H1 (cell line): Measurements from ENCODE around the gene GNG11. TPM values are rescaled to one million over a fixed set of nuclear protein-coding genes. Genes with fewer than 3 reads are reported as not detected.

Experiments used
- CTCF ChIA-PET: fragments of 300-600 bp; sonication (Branson Sonifier 250); formaldehyde crosslinking; loops from one replicate; lab custom pipeline; 2021; ENCODE audit not compliant: partially characterized antibody; lab: Charles Lee
- POLR2A ChIA-PET: fragments of 300-600 bp; sonication (Branson Sonifier 250); formaldehyde crosslinking; loops from one replicate; lab custom pipeline; 2021; ENCODE audit warnings: inconsistent platforms; ENCODE audit not compliant: partially characterized antibody; lab: Charles Lee
- DNase-seq, 2 experiments: peaks; one replicate each; pipeline versions ENCODE4 v3.0.0 to v3.0.0-alpha.2; 2010 to 2022; ENCODE audit warnings: low spot score in 2 of 2, low read depth in 1 of 2, mixed read lengths in 1 of 2
- FAIRE-seq: peaks from 2 replicates; lab custom pipeline; 2011; peaks lifted over from hg19 to GRCh38; lab: Jason Lieb, UNC
- H2AFZ ChIP-seq: 2 replicates; pipeline ENCODE4 v1.8.1; 2012; ENCODE audit warnings: low read length, inconsistent platforms
- H2AK5ac ChIP-seq: 2 replicates; pipeline ENCODE4 v1.6.1; 2013; ENCODE audit warnings: low read depth, low read length
- H2BK120ac ChIP-seq: replicated peaks from 2 replicates; pipeline ENCODE3; 2013; ENCODE audit warnings: low read depth, low read length, inconsistent platforms
- H2BK12ac ChIP-seq: 2 replicates; pipeline ENCODE4 v1.6.1; 2013; ENCODE audit warnings: low read depth, low read length
- H2BK15ac ChIP-seq: 2 replicates; pipeline ENCODE4 v1.6.1; 2013; ENCODE audit warnings: low read length
- H2BK20ac ChIP-seq: 2 replicates; pipeline ENCODE4 v1.6.1; 2013; ENCODE audit warnings: low read length
- H2BK5ac ChIP-seq: 2 replicates; pipeline ENCODE4 v1.6.1; 2013; ENCODE audit warnings: low read depth, low read length
- H3K14ac ChIP-seq: 2 replicates; pipeline ENCODE4 v1.6.1; 2013; ENCODE audit warnings: inconsistent platforms; ENCODE audit not compliant: insufficient read length
- H3K18ac ChIP-seq: 2 replicates; pipeline ENCODE4 v1.6.1; 2013; ENCODE audit warnings: low read length; ENCODE audit errors: extremely low read depth
- H3K23ac ChIP-seq: 2 replicates; pipeline ENCODE4 v1.6.1; 2013; ENCODE audit warnings: inconsistent platforms; ENCODE audit not compliant: insufficient read length
- H3K23me2 ChIP-seq: 2 replicates; pipeline ENCODE4 v1.6.1; 2013; ENCODE audit warnings: low read depth, low read length
- H3K27ac ChIP-seq: 2 replicates; pipeline ENCODE4 v1.6.1; 2011; ENCODE audit warnings: low read depth, low read length, inconsistent platforms
- H3K27me3 ChIP-seq, 4 experiments: replicated peaks in 1 of 4; 1 replicate in 1 of 4; 2 replicates in 3 of 4; pipeline versions ENCODE4 v1.6.1 to v1.8.1; 2011 to 2013; ENCODE audit warnings: low read length in 3 of 4, mild to moderate bottlenecking in 3 of 4, inconsistent platforms in 2 of 4, mixed read lengths in 2 of 4, moderate library complexity in 1 of 4; ENCODE audit not compliant: control insufficient read depth in 3 of 4, insufficient read depth in 3 of 4; ENCODE audit errors: extremely low read depth in 1 of 4
- H3K36me3 ChIP-seq, 4 experiments: 2 replicates each; pipeline versions ENCODE4 v1.6.1 to v1.8.1; 2011 to 2013; ENCODE audit warnings: mild to moderate bottlenecking in 4 of 4, low read length in 3 of 4, moderate library complexity in 2 of 4, control low read depth in 1 of 4, inconsistent platforms in 1 of 4; ENCODE audit not compliant: insufficient read depth in 4 of 4, control insufficient read depth in 2 of 4
- H3K4ac ChIP-seq: replicated peaks from 2 replicates; pipeline ENCODE3; 2013; ENCODE audit warnings: low read length, low read depth, mixed read lengths, inconsistent platforms; ENCODE audit not compliant: insufficient read length
- H3K4me1 ChIP-seq, 4 experiments: replicated peaks in 1 of 4; 1 replicate in 1 of 4; 2 replicates in 3 of 4; pipeline versions ENCODE4 v1.6.1 to v1.8.1; 2011 to 2013; ENCODE audit warnings: low read length in 3 of 4, inconsistent platforms in 2 of 4, mixed read lengths in 1 of 4; ENCODE audit not compliant: insufficient read depth in 4 of 4, control insufficient read depth in 3 of 4
- H3K4me2 ChIP-seq, 2 experiments: 2 replicates each; pipeline versions ENCODE4 v1.6.1 to v1.8.1; 2011 to 2013; ENCODE audit warnings: low read depth in 2 of 2, low read length in 2 of 2, control low read depth in 1 of 2, inconsistent platforms in 1 of 2, mild to moderate bottlenecking in 1 of 2; ENCODE audit not compliant: insufficient read depth in 1 of 2
- H3K4me3 ChIP-seq, 4 experiments: fragments of 200-600, 300-600 bp in 1 of 4; sonication (generic), shearing (Covaris generic), sonication (Bioruptor Twin) in 1 of 4; 2 replicates each; pipeline versions ENCODE4 v1.5.1 to v1.8.1; 2011 to 2016; ENCODE audit warnings: low read length in 4 of 4, low read depth in 3 of 4, control low read depth in 2 of 4, inconsistent platforms in 2 of 4, mild to moderate bottlenecking in 2 of 4, mixed read lengths in 1 of 4, moderate library complexity in 1 of 4; ENCODE audit not compliant: insufficient read depth in 2 of 4; ENCODE audit errors: extremely low read depth in 1 of 4
- H3K56ac ChIP-seq: replicated peaks from 2 replicates; pipeline ENCODE3; 2013; ENCODE audit warnings: low read depth, mild to moderate bottlenecking, mixed read lengths, low read length, inconsistent platforms; ENCODE audit not compliant: insufficient read length
- H3K79me1 ChIP-seq: 2 replicates; pipeline ENCODE4 v1.6.1; 2013; ENCODE audit warnings: low read depth, low read length, control low read depth
- H3K79me2 ChIP-seq, 2 experiments: 2 replicates each; pipeline versions ENCODE4 v1.6.1 to v1.8.1; 2012 to 2013; ENCODE audit warnings: low read length in 2 of 2, mild to moderate bottlenecking in 2 of 2, inconsistent platforms in 1 of 2; ENCODE audit not compliant: insufficient read depth in 2 of 2, control insufficient read depth in 1 of 2
- H3K9ac ChIP-seq, 4 experiments: replicated peaks in 1 of 4; 1 replicate in 1 of 4; 2 replicates in 3 of 4; pipeline versions ENCODE4 v1.6.1 to v1.8.1; 2011 to 2013; ENCODE audit warnings: low read depth in 3 of 4, low read length in 3 of 4, control low read depth in 2 of 4, mild to moderate bottlenecking in 2 of 4, moderate library complexity in 2 of 4, inconsistent platforms in 1 of 4; ENCODE audit errors: extremely low read depth in 1 of 4
- H3K9me3 ChIP-seq, 2 experiments: 2 replicates each; pipeline versions ENCODE4 v1.6.1 to v1.8.1; 2012 to 2013; ENCODE audit warnings: mild to moderate bottlenecking in 2 of 2, moderate library complexity in 2 of 2, control low read depth in 1 of 2, inconsistent platforms in 1 of 2, low read depth in 1 of 2, low read length in 1 of 2, mixed read lengths in 1 of 2; ENCODE audit not compliant: insufficient read depth in 2 of 2
- H4K20me1 ChIP-seq, 2 experiments: replicated peaks in 1 of 2; 2 replicates each; pipeline versions ENCODE3 to v1.8.1; 2011 to 2013; ENCODE audit warnings: inconsistent platforms in 2 of 2, low read length in 2 of 2, mild to moderate bottlenecking in 1 of 2; ENCODE audit not compliant: insufficient read depth in 2 of 2, control insufficient read depth in 1 of 2
- H4K5ac ChIP-seq: 2 replicates; pipeline ENCODE4 v1.6.1; 2013; ENCODE audit warnings: low read length, low read depth, mixed read lengths, inconsistent platforms; ENCODE audit not compliant: insufficient read length
- H4K8ac ChIP-seq: 2 replicates; pipeline ENCODE4 v1.8.0; 2013; ENCODE audit warnings: mild to moderate bottlenecking, moderate library complexity, low read length, inconsistent platforms; ENCODE audit not compliant: insufficient read depth; ENCODE audit errors: extremely low read depth
- H4K91ac ChIP-seq: replicated peaks from 2 replicates; pipeline ENCODE3; 2013; ENCODE audit warnings: low read length, mixed read lengths, inconsistent platforms; ENCODE audit not compliant: insufficient read length
- ASH2L ChIP-seq: fragments of 200-600, 300-600 bp; sonication (generic); IDR thresholded peaks from one replicate; pipeline ENCODE4 v1.7.1; 2017; ENCODE audit warnings: low read length
- BACH1 ChIP-seq: IDR thresholded peaks from 2 replicates; pipeline ENCODE4 v1.6.1; 2012; ENCODE audit warnings: low read length, improper control_type of control experiment
- CBX8 ChIP-seq: fragments of 300-800, 300-1000 bp; sonication (generic); IDR thresholded peaks from 2 replicates; pipeline ENCODE4 v1.7.1; 2016; ENCODE audit warnings: low read depth, low read length, borderline replicate concordance
- CEBPB ChIP-seq: IDR thresholded peaks from 2 replicates; pipeline ENCODE4 v1.6.1; 2012; ENCODE audit warnings: low read depth, low read length
- CHD2 ChIP-seq: IDR thresholded peaks from 2 replicates; pipeline ENCODE4 v1.6.1; 2012; ENCODE audit warnings: low read length, improper control_type of control experiment
- HDAC6 ChIP-seq: IDR thresholded peaks from one replicate; pipeline ENCODE4 v1.7.1; 2012; ENCODE audit warnings: low read depth, mild to moderate bottlenecking, inconsistent platforms, low read length, moderate library complexity
- KDM4A ChIP-seq: IDR thresholded peaks from one replicate; pipeline ENCODE4 v1.7.1; 2012; ENCODE audit warnings: low read depth, mild to moderate bottlenecking, moderate library complexity, low read length, inconsistent platforms; ENCODE audit not compliant: severe bottlenecking
- POLR2A ChIP-seq, 2 experiments: IDR thresholded peaks; 1 replicate in 1 of 2; 2 replicates in 1 of 2; pipeline ENCODE4 v1.6.1; 2011; ENCODE audit warnings: low read depth in 2 of 2, low read length in 2 of 2, mild to moderate bottlenecking in 2 of 2; ENCODE audit errors: control extremely low read depth in 1 of 2
- RXRA ChIP-seq: IDR thresholded peaks from 2 replicates; pipeline ENCODE4 v1.6.1; 2011; ENCODE audit warnings: low read depth, mild to moderate bottlenecking, low read length, moderate library complexity; ENCODE audit not compliant: insufficient read depth
- SAP30 ChIP-seq: fragments of 300-600 bp; sonication (generic); IDR thresholded peaks from 2 replicates; pipeline ENCODE4 v1.7.1; 2012; ENCODE audit warnings: low read length, moderate library complexity, mild to moderate bottlenecking, inconsistent platforms; ENCODE audit not compliant: insufficient read depth, insufficient replicate concordance
- SP4 ChIP-seq: IDR thresholded peaks from 2 replicates; pipeline ENCODE4 v1.6.1; 2012; ENCODE audit warnings: low read length, inconsistent platforms
- SUZ12 ChIP-seq: fragments of 200-600 bp; sonication (generic); IDR thresholded peaks from 2 replicates; pipeline ENCODE4 v1.6.1; 2012; ENCODE audit warnings: mild to moderate bottlenecking, inconsistent platforms, low read length, moderate library complexity, mixed read lengths
- TEAD4 ChIP-seq: IDR thresholded peaks from 2 replicates; pipeline ENCODE4 v1.6.1; 2012; ENCODE audit warnings: low read depth, low read length, inconsistent platforms, mixed read lengths
- WGBS, 2 experiments: shearing (Covaris generic) in 1 of 2; methylation state at CpG; one replicate each; pipeline versions ENCODE4 v1.1.6 to v1.1.7; 2013 to 2015; ENCODE audit warnings: low lambda C conversion rate in 2 of 2, mixed read lengths in 2 of 2, inconsistent platforms in 1 of 2, low coverage in 1 of 2, missing lambda C conversion rate in 1 of 2; ENCODE audit not compliant: insufficient replicate concordance in 2 of 2, insufficient coverage in 1 of 2, insufficient read length in 1 of 2; ENCODE audit errors: extremely low coverage in 1 of 2, missing lambda C conversion rate in 1 of 2; 5-methylcytosine and 5-hydroxymethylcytosine counted together
- polyA plus RNA-seq, 7 experiments: library from polyadenylated mRNA; depleted of rRNA in 3 of 7; stranded (reverse) in 5 of 7; unstranded in 2 of 7; fragments of >200 nt in 5 of 7; fragments of 200-250 nt in 2 of 7; gene quantifications; 1 replicate in 5 of 7; 2 replicates in 1 of 7; 4 replicates in 1 of 7; pipeline versions ENCODE4 v1.2.1 to v1.2.3, GENCODE V29; 2011 to 2013; ENCODE audit warnings: missing spikeins in 2 of 7, mixed read lengths in 2 of 7
- total RNA-seq: library from RNA; stranded (reverse); fragmentation: NEBNext Ultra II Directional; extraction: Animal tissue kit (Norgen Biotek cat#: 25700); gene quantifications from 2 replicates; pipeline ENCODE4 v1.2.1, GENCODE V29; 2021

Gene GNG11
- total and polyA plus RNA-seq, 2 of the 8 experiments (the other 6 are each of a cell fraction or from before 2014, with no cell fraction given), result 0.38 to 1.3 TPM

GRCh38 chr7:93945083-93945482 is 23.5 kb downstream of the GNG11 start:
- Histone ChIP-seq H2AFZ (no peak overlapping the region), H4K8ac (no peak overlapping the region), H2AK5ac (no peak overlapping the region), H3K9me3 (no peaks in the 10 kb centered on the region), H3K4me1 (no peaks in the 10 kb centered on the region), H3K79me2 (no peaks in the 10 kb centered on the region), H3K23ac (no peak overlapping the region), H3K4me2 (no peak overlapping the region), H3K79me1 (no peaks in the 10 kb centered on the region), H3K23me2 (no peaks in the 10 kb centered on the region; the same call in 1 of the 2 replicates), H3K18ac (no peak overlapping the region), H2BK15ac (no peak overlapping the region), H2BK12ac (no peak overlapping the region), H3K14ac (no peak overlapping the region), H3K9ac (no peak overlapping the region), H3K36me3 (no peaks in the 10 kb centered on the region), H4K5ac (no peak overlapping the region), H2BK120ac (no peak overlapping the region), H3K27me3 (no peaks in the 10 kb centered on the region), H4K91ac (no peak overlapping the region), H2BK5ac (no peak overlapping the region), H3K27ac (no peak overlapping the region), H3K4me3 (no peak overlapping the region), H2BK20ac (no peak overlapping the region), H4K20me1 (no peaks in the 10 kb centered on the region), H3K4ac (no peak overlapping the region), H3K56ac (no peak overlapping the region)
- 31% methylated on average over 3 of the region's 3 CpGs; no CpG with 5 or more reads in 1 of the 2 experiments for WGBS, 2 experiments
- POLR2A ChIA-PET, result no interaction called here
- CTCF ChIA-PET, result no interaction called here
- DNase-seq (no peak), FAIRE-seq (no peak)
- TF ChIP-seq POLR2A (IDR thresholded peaks at IDR 0.05; ENCODE audit: control extremely low read depth in 1 of 2, low read depth in 2 of 2, low read length in 2 of 2) (no peak), SUZ12 (no peak), BACH1 (no peak), CEBPB (no peak), RXRA (no peak), SAP30 (no peak), CBX8 (no peak), SP4 (no peak), ASH2L (no peak), HDAC6 (no peak), CHD2 (no peak), TEAD4 (no peak), KDM4A (no peak)
